GOT3 (cell line): ENCODE results near the gene RNASE8.

Source experiments
- DNase-seq: peaks from one replicate; lab custom pipeline; 2025; ENCODE audit warnings: mixed read lengths; lab: John Stamatoyannopoulos, UW

The RNASE8 gene

DNA sequence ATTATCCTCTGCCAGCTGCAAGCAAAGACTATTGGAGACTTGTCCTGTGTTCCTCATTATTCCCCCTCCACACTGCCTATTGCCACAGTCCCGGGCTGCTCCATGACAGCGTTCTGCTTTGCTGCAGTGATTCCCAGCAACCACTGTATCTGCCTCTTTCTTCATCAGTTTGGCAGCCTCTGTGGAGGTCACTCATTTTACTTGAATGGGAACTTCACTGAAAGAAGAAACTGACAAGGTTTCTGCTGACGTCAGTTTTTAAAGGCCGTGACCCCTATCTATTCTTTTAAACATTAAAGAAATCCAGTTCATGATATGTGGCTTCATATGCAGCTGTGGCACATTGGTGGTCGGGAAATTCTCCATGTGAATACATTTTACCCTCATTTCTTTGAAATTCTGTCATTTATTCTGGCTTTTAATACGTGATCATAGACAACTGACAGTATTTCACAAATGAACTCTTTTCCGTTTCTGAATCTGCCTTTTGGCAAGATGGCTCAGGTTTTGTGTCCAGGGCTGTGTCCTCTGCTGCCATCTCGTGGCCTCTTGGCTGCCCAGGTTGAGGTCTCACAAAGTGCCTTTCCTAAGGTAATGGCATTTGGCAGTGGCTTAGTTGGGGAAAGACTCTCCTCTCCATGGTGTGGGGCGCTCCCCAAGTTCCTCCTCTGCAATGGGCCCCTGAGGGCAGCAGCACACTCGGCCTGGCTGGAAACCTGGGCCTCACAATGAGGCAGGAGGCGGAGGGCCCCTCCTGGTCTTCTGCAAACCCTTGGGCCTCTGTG lies 49.1 kb downstream of the RNASE8 start:
- DNase-seq: no peak

DNA sequence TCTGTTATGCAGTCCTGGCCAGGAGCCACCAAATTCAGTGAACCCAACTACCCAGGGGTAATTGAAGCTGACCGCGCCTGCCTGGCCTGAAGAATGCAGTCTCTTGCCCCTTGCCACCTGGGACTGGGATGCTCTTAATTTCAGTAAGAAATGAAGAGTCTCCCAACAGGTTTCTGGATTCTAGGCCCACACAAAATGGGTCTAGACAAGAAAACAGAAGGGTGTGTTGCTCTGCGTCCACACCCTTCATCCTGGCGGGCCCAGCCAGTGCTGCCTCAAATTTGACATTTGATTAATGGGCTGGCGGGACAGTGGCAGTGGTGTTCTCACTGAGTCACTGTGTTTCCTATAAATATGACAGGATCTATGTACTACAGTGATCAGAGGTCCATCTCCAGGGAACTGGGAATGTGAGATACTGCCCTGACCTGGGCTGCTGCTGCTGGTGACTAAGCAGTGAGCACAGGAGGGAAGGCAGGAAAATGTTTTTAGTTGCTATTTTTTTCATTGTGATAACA lies 49.7 kb downstream of the RNASE8 start:
- no peak for DNase-seq
